Omental fat pad (tissue), 4 donors: ENCODE measurements around the gene C3orf70. TPM values are rescaled to one million over a fixed set of nuclear protein-coding genes. Genes with fewer than 3 reads are reported as not detected.

ENCODE experiments used
- ATAC-seq: fragments of 150-250 bp; one replicate; pipeline ENCODE4 v1.9.1; 2016; ENCODE audit warnings: mild to moderate bottlenecking, moderate library complexity; ENCODE audit not compliant: low FRiP score
- DNase-seq: peaks from one replicate; pipeline ENCODE4 v3.0.0-alpha.2; 2019; ENCODE audit warnings: low spot score
- total RNA-seq, 4 donors: library from RNA; depleted of rRNA; stranded (reverse); fragments of >200 nt; gene quantifications; one replicate each; pipeline ENCODE4 v1.1.0, GENCODE V29; 2016
- TF ChIP-seq, protein P1 (sequence below), 3 donors: fragments of 450-650 bp; IDR thresholded peaks; one replicate each; pipeline ENCODE4 v1.5.1; 2016 to 2017; ENCODE audit warnings: antibody characterized with exemption in 3 of 3, mild to moderate bottlenecking in 3 of 3, moderate library complexity in 2 of 3

C3orf70 gene
- total RNA-seq, 4 donors from 2014 or later = 2.8 to 4.9 (median 3.5) TPM

DNA sequence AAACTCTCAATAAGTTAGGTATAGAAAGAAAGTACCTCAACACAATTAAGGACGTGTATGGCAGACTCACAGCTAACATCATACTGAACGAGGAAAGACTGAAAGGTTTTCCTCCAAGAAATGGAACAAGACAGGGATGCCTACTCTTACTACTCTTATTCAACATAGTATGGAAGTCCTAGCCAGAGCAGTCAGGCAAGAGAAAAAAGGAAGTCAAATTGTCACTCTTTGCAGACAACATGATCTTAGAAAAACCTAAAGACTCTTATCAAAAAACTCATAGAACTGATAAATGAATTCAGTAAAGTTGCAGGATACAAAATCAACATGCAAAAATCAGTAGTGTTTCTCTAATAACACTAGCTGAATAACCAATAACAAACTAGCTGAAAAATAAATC is 96.0 kb downstream of the C3orf70 start:
- ATAC-seq (no peak), DNase-seq (no peak)
- TF ChIP-seq, protein P1, sequence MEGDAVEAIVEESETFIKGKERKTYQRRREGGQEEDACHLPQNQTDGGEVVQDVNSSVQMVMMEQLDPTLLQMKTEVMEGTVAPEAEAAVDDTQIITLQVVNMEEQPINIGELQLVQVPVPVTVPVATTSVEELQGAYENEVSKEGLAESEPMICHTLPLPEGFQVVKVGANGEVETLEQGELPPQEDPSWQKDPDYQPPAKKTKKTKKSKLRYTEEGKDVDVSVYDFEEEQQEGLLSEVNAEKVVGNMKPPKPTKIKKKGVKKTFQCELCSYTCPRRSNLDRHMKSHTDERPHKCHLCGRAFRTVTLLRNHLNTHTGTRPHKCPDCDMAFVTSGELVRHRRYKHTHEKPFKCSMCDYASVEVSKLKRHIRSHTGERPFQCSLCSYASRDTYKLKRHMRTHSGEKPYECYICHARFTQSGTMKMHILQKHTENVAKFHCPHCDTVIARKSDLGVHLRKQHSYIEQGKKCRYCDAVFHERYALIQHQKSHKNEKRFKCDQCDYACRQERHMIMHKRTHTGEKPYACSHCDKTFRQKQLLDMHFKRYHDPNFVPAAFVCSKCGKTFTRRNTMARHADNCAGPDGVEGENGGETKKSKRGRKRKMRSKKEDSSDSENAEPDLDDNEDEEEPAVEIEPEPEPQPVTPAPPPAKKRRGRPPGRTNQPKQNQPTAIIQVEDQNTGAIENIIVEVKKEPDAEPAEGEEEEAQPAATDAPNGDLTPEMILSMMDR (IDR thresholded peaks at IDR 0.05) = no peak

DNA sequence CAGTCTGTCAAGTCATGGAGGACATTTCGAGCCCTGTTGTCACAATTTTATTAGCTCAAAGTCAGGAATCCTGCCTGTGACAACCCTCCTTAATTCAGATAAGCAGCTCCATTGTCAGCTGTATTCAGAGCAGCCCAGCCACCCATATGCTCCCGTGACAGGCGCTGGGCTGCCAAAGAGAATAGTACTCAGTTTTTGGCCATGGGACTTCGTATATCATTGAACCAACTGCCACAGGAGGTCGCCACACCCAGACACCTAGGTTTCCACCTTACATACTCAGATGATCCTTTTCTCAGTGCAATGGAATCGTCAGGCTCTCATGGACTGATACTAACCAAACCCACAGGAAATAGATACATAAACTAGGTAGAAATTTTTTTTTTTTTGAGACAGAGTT is 100.2 kb downstream of the C3orf70 start:
- ATAC-seq (no peak), DNase-seq (no peak)
- TF ChIP-seq, protein P1 (IDR thresholded peaks at IDR 0.05) = no peak

DNA sequence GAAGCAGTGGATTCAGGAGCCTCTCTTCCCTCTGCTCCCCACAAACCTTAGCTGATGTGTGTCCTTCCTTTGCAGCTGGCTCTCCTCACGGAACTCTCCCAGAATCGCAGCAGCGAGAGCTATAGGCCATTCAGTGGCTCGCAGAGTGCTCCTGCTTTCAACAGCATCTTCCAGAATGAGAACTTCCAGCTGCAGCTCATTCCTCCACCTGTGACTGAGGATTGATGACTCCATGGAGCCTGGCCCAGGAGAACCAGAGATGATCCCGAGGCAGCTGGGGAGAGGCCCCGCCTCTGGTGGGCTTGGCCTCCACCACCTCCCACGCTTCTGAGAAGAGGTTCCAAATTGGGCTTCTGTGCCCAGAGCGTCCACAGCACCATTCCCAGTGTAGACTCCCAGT is 101.1 kb downstream of the C3orf70 start:
- TF ChIP-seq, protein P1 (IDR thresholded peaks at IDR 0.05) = no peak
- DNase-seq (no peak), ATAC-seq (no peak)

DNA sequence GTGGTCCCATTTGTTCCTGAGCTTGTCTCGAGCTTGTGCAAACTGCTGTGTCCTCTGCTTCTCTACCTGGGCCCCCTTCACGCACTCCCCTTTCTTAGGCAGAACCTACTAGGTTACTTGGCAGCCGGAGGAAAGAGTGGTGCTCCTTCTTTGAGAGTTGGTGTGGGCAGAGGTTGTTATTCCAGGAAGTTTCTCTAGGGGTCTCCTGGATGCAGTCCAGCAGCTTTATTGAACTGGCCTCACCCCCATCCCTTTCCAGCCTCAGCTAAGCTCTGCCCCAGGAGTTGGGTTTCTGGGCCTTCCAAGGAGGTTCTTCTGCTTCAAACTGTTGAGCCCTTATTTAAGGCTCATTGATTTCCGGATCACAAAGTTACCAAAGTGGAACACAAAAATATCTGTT is 103.2 kb downstream of the C3orf70 start:
- TF ChIP-seq, protein P1 (IDR thresholded peaks at IDR 0.05) = no peak
- no peak for ATAC-seq
- no peak for DNase-seq

DNA sequence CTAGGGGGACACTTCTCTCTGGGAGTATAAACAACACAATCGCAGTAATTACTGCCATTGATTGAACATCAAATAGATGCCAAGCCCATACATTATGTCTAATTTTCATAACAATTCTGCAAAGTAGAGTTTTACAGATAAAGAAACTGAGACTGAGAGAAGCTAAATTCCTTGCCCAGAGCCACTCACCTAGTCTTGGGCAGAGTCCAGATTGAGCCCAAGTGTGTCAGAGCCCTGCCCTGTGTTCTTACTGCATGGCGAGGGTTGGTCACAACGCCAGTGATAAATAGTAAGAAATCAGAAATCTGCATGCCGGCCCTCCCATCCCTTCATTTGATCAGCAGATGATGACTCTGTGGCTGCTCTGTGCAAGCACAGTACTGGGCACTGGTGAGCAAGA is 106.3 kb downstream of the C3orf70 start:
- DNase-seq (no peak), ATAC-seq (no peak)
- TF ChIP-seq, protein P1 (IDR thresholded peaks at IDR 0.05) = no peak

DNA sequence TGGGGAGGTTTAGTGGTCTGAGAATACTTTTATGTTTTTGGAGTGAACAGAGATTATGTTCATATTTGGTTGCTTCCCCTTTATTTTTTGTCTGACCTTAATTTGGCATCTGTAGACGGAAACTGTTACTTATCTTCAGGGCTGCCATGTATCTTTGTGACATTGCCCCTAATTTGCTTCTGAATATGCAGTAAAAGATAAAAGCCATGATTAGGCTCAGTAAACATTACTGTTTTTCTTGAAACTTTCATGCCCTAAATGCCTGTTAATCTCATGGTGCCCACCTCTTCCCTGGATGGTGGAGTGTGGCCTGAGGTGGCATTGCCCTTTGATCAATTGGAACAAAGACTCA is 106.7 kb downstream of the C3orf70 start:
- ATAC-seq (no peak), DNase-seq (no peak)
- TF ChIP-seq, protein P1 (IDR thresholded peaks at IDR 0.05) = no peak

DNA sequence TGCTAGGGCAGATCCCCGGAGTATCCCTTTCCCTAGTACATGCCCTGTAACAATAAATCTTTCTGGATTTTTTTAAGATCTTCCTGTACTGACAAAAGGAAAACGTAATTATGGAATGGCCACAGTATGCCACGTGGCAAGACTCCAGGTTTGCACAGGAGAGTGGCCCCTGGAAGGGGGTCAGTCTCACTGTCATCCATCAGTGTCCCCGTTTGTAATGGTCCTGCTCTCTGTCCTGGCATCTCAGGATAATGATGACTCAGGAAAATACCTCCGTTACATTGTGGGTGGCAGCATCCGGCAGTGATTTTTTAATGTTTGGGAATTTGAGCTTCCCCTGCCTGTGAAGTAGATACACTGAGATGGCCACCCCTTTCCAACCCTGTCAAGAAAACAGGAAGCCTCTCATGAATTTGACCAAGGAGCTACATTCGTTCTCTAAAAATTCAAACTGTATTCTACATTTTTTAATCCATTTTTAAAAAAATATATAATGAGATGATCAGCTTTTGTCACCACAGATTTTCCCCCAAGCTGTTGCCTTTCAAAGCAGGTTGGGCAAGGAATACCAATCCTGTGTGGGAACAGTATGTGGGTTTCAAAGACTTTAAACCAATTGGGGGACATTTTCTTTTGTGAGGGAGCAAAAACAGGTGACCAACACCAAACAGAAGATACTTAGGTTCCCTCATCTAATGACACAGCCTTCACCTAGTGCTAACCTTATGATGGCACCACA is 110.4 kb downstream of the C3orf70 start:
- DNase-seq = no peak
- TF ChIP-seq, protein P1 (IDR thresholded peaks at IDR 0.05) = no peak
- ATAC-seq = no peak
